ENCODE results near the gene GGT5.
"Not testable (repeated sequence)": the region's sequence is repeated elsewhere in the genome, so short reads cannot be mapped to it uniquely, and the experiment has no call there.

GGT5 gene

DNA sequence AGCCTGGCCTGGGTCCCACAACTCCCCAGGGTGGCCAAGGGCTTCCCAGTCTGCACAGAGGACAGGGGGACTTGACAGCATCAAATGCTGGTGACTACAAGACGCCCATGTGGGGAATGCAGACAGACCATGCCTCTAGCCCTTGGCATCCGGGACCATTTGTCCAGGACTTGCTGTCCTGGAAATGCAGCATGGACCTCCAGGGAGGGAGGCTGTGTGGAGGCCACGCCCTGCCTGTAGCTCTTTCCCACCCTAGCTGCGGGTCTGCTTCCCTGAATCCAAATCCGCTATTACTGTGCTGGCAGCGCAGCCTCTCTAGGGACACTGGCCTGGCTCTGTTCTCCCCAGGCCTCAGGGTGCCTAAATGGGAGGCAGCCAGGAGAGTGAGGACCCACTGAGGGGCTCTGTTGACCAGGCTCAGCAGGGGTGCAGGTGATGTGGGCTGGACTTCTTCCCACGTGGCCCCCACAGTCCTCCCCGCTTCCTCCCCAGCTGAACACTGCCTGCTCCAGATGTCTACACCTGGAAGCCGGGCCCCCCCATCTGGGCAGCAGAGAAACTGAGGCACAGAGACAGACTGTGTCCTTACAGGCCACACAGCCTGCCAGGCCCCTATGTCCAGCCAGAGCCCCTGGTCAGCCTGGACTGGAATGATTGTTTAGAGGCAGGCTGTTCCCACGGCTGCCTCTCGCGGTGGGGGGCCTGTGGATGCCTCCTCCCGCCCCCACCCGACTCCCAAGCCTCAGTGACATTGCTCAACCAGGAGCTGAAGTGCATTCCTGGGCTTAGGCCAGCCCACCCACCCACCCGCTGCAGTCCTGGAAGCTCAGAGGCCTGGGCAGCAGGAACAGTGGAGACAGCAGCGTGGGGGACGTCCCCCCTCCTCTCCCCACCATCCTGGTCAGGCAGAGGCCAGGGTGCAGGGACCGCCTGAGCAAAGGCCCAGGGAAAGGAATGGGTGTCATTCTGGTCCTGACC lies 991 bp upstream of the GGT5 start:
- peak overlapping the region; percentile 74 to 97 for H3K18ac ChIP-seq (ENCODE audit: low read depth in 1 of 2, low read length in 2 of 2)
- H3K9me3 ChIP-seq (ENCODE audit: control insufficient read depth, low read length); H3K4me2 ChIP-seq (ENCODE audit: low read length, poor library complexity, severe bottlenecking); H2AFZ ChIP-seq (ENCODE audit: low read depth, low read length); H3K27ac ChIP-seq (ENCODE audit: low read length, poor library complexity, severe bottlenecking); H2AK5ac ChIP-seq (ENCODE audit: low read length, severe bottlenecking); H2BK5ac ChIP-seq (ENCODE audit: low read depth, low read length, poor library complexity, severe bottlenecking); H3K27me3 ChIP-seq (ENCODE audit: control insufficient read depth in 1 of 2, insufficient read depth in 1 of 2, low read length in 2 of 2); H2BK15ac ChIP-seq (ENCODE audit: low read depth, poor library complexity, severe bottlenecking); H3K36me3 ChIP-seq (ENCODE audit: control insufficient read depth in 1 of 2, insufficient read depth in 2 of 2, low read depth in 1 of 2, low read length in 2 of 2); H3K79me1 ChIP-seq (replicated peaks; ENCODE audit: low read length, poor library complexity, severe bottlenecking): not testable (repeated sequence)
- peak overlapping the region; percentile 92 to 99 for H3K4ac ChIP-seq (ENCODE audit: low read depth in 1 of 2, low read length in 2 of 2)
- H3K4me3 ChIP-seq (ENCODE audit: insufficient read depth in 1 of 2, low read depth in 1 of 2, low read length in 2 of 2): peak overlapping the region in 1 of 2 experiments; percentile 82
- peak overlapping the region; percentile 98 to 99 for H2BK12ac ChIP-seq (ENCODE audit: low read length in 2 of 2)
- H3K14ac ChIP-seq (ENCODE audit: low read length in 2 of 2): peak overlapping the region in 1 of 2 experiments; percentile 94
- H3K4me1 ChIP-seq (ENCODE audit: control insufficient read depth, insufficient read depth, low read depth, low read length): peaks cover 42% of the 10 kb centered on the region
- H2BK120ac ChIP-seq (ENCODE audit: low read depth, low read length): peak overlapping the region; percentile 39
- 29% methylated on average over 10 of the region's 18 CpGs for WGBS
- peak overlapping the region in 1 of 2 experiments; percentile 96 for H3K23ac ChIP-seq (ENCODE audit: low read length in 2 of 2)
- peak overlapping the region; percentile 74 for H4K8ac ChIP-seq (ENCODE audit: low read length)
- H4K91ac ChIP-seq (ENCODE audit: low read length): peak overlapping the region; percentile 96
- H3K9ac ChIP-seq (ENCODE audit: low read length): peak overlapping the region; percentile 75
- peak; percentile 89 for DNase-seq

DNA sequence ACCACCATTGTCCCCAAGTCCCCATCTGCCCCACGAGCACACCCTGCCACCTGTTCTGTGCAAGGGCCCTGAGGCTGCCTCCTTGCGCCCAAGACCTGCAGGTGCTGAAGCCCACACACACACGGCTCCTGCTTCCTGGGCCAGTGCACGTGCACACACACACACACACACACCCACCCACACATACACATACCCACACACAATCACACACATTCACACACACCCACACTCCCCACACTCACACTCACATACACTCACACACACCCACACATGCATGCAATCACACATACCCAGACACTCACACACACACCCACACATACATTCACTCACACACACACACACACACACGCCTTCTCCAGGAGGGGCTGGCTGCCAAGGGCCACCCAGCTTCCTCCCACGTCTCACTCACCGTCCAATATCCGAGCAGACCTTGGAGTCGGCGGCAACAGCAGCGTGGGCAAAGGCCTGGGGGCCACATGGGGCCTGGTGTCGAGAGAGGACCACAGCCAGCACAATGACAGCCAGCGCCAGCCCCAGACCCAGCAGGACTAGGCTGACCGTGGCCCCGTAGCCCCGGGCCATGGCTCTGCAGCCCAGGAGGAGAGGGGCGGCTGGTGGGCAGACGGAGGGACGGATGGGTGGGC lies 616 bp downstream of the GGT5 start:
- H3K4me3 ChIP-seq (ENCODE audit: insufficient read depth in 1 of 2, low read depth in 1 of 2, low read length in 2 of 2): peak overlapping the region in 1 of 2 experiments; percentile 82
- H3K4me2 ChIP-seq (ENCODE audit: low read length, poor library complexity, severe bottlenecking): no peak overlapping the region
- H3K9me3 ChIP-seq (ENCODE audit: control insufficient read depth, low read length): no peaks in the 10 kb centered on the region
- H3K9ac ChIP-seq (ENCODE audit: low read length): peak overlapping the region; percentile 81
- H3K4me1 ChIP-seq (ENCODE audit: control insufficient read depth, insufficient read depth, low read depth, low read length): peaks cover 42% of the 10 kb centered on the region
- H3K27ac ChIP-seq (ENCODE audit: low read length, poor library complexity, severe bottlenecking): no peak overlapping the region
- peak overlapping the region; percentile 75 to 83 for H3K4ac ChIP-seq (ENCODE audit: low read depth in 1 of 2, low read length in 2 of 2)
- H2BK15ac ChIP-seq (ENCODE audit: low read depth, poor library complexity, severe bottlenecking): peak overlapping the region; percentile 84
- peak overlapping the region; percentile 89 to 96 for H3K18ac ChIP-seq (ENCODE audit: low read depth in 1 of 2, low read length in 2 of 2)
- no peak overlapping the region for H2BK5ac ChIP-seq (ENCODE audit: low read depth, low read length, poor library complexity, severe bottlenecking)
- no peaks in the 10 kb centered on the region for H3K36me3 ChIP-seq (ENCODE audit: control insufficient read depth in 1 of 2, insufficient read depth in 2 of 2, low read depth in 1 of 2, low read length in 2 of 2)
- peak overlapping the region; percentile 88 to 98 for H2BK12ac ChIP-seq (ENCODE audit: low read length in 2 of 2)
- H4K91ac ChIP-seq (ENCODE audit: low read length): peak overlapping the region; percentile 100
- WGBS: 83% methylated on average over 19 of the region's 19 CpGs
- peak overlapping the region in 1 of 2 experiments; percentile 90 for H3K14ac ChIP-seq (ENCODE audit: low read length in 2 of 2)
- H3K23ac ChIP-seq (ENCODE audit: low read length in 2 of 2): peak overlapping the region in 1 of 2 experiments; percentile 18
- H3K79me1 ChIP-seq (replicated peaks; ENCODE audit: low read length, poor library complexity, severe bottlenecking): peaks cover 1% of the 10 kb centered on the region
- peak overlapping the region; percentile 93 for H2BK120ac ChIP-seq (ENCODE audit: low read depth, low read length)
- H2AFZ ChIP-seq (ENCODE audit: low read depth, low read length): no peak overlapping the region
- DNase-seq: peak; percentile 58
- H2AK5ac ChIP-seq (ENCODE audit: low read length, severe bottlenecking): no peak overlapping the region
- H3K27me3 ChIP-seq (ENCODE audit: control insufficient read depth in 1 of 2, insufficient read depth in 1 of 2, low read length in 2 of 2): no peaks in the 10 kb centered on the region
- H4K8ac ChIP-seq (ENCODE audit: low read length): peak overlapping the region; percentile 98

- no CpG with 5 or more reads among the region's 3 CpGs for WGBS
- H2BK120ac ChIP-seq (ENCODE audit: low read depth, low read length): peak overlapping the region; percentile 99
- H3K4me1 ChIP-seq (ENCODE audit: control insufficient read depth, insufficient read depth, low read depth, low read length): peaks cover 42% of the 10 kb centered on the region
- H3K9me3 ChIP-seq (ENCODE audit: control insufficient read depth, low read length); H3K79me1 ChIP-seq (replicated peaks; ENCODE audit: low read length, poor library complexity, severe bottlenecking); H3K4me2 ChIP-seq (ENCODE audit: low read length, poor library complexity, severe bottlenecking); H3K27ac ChIP-seq (ENCODE audit: low read length, poor library complexity, severe bottlenecking); H3K27me3 ChIP-seq (ENCODE audit: control insufficient read depth in 1 of 2, insufficient read depth in 1 of 2, low read length in 2 of 2); H3K36me3 ChIP-seq (ENCODE audit: control insufficient read depth in 1 of 2, insufficient read depth in 2 of 2, low read depth in 1 of 2, low read length in 2 of 2); H2BK5ac ChIP-seq (ENCODE audit: low read depth, low read length, poor library complexity, severe bottlenecking); H2AK5ac ChIP-seq (ENCODE audit: low read length, severe bottlenecking); H2AFZ ChIP-seq (ENCODE audit: low read depth, low read length): not testable (repeated sequence)
- peak overlapping the region; percentile 99 for H2BK12ac ChIP-seq (ENCODE audit: low read length in 2 of 2)
- H3K9ac ChIP-seq (ENCODE audit: low read length): peak overlapping the region; percentile 41
- H3K4me3 ChIP-seq (ENCODE audit: insufficient read depth in 1 of 2, low read depth in 1 of 2, low read length in 2 of 2): peak overlapping the region in 1 of 2 experiments; percentile 82
- peak overlapping the region; percentile 98 to 99 for H3K18ac ChIP-seq (ENCODE audit: low read depth in 1 of 2, low read length in 2 of 2)
- peak overlapping the region in 1 of 2 experiments; percentile 35 for H3K14ac ChIP-seq (ENCODE audit: low read length in 2 of 2)
- peak overlapping the region in 1 of 2 experiments; percentile 40 for H3K23ac ChIP-seq (ENCODE audit: low read length in 2 of 2)
- H4K8ac ChIP-seq (ENCODE audit: low read length): peak overlapping the region; percentile 95
- H2BK15ac ChIP-seq (ENCODE audit: low read depth, poor library complexity, severe bottlenecking): peak overlapping the region; percentile 80
- peak; percentile 52 for DNase-seq
- peak overlapping the region; percentile 94 to 97 for H3K4ac ChIP-seq (ENCODE audit: low read depth in 1 of 2, low read length in 2 of 2)
- peak overlapping the region; percentile 99 for H4K91ac ChIP-seq (ENCODE audit: low read length)
These were observed 1.5 kb downstream of the GGT5 start for GRCh38 chr22:24243417-24243816.
